HepG2 (cell line): Measurements from ENCODE around the gene KRTCAP2.

Experiments
- CEBPB ChIP-seq: IDR thresholded peaks from 2 replicates; pipeline ENCODE4 v1.6.1; 2011; ENCODE audit warnings: low read depth, low read length, improper control_type of control experiment, borderline replicate concordance
- CTCF ChIP-seq: sonication (generic); formaldehyde crosslinking; IDR thresholded peaks from 2 replicates; pipeline ENCODE4 v1.5.0; 2020; ENCODE audit warnings: mild to moderate bottlenecking, missing genetic modification reagents, moderate library complexity
- EP300 ChIP-seq, 3 experiments: sonication (generic) in 1 of 3; formaldehyde crosslinking in 1 of 3; IDR thresholded peaks; 2 replicates each; pipeline versions ENCODE4 v1.5.1 to v1.6.1; 2011 to 2020; ENCODE audit warnings: low read depth in 2 of 3, low read length in 2 of 3, borderline replicate concordance in 1 of 3, improper control_type of control experiment in 1 of 3, mild to moderate bottlenecking in 1 of 3, missing genetic modification reagents in 1 of 3, moderate library complexity in 1 of 3
- EZH2 ChIP-seq: conservative IDR thresholded peaks from 2 replicates; pipeline ENCODE4 v1.6.1; 2012; ENCODE audit warnings: mild to moderate bottlenecking, low read depth, low read length, moderate library complexity
- MXD1 ChIP-seq: sonication (generic); formaldehyde crosslinking; IDR thresholded peaks from 2 replicates; pipeline ENCODE4 v1.4.0; 2020; ENCODE audit warnings: mild to moderate bottlenecking, missing genetic modification reagents
- PCBP1 ChIP-seq: fragments of 200-400 bp; formaldehyde crosslinking; IDR thresholded peaks from 2 replicates; pipeline ENCODE4 v1.6.1; 2017; ENCODE audit warnings: mild to moderate bottlenecking, low read depth, low read length, borderline replicate concordance
- POLR2A ChIP-seq, 2 experiments: IDR thresholded peaks; 2 replicates each; pipeline ENCODE4 v1.6.1; 2011; ENCODE audit warnings: low read depth in 2 of 2, low read length in 2 of 2, mild to moderate bottlenecking in 1 of 2, moderate library complexity in 1 of 2; ENCODE audit not compliant: insufficient read depth in 1 of 2
- SALL2 ChIP-seq: sonication (generic); formaldehyde crosslinking; IDR thresholded peaks from 2 replicates; pipeline ENCODE4 v1.8.1; 2023; ENCODE audit warnings: mild to moderate bottlenecking, missing genetic modification reagents, inconsistent platforms
- SOX6 ChIP-seq, 2 experiments: fragments of 450-650 bp in 1 of 2; sonication (generic) in 1 of 2; formaldehyde crosslinking in 1 of 2; IDR thresholded peaks; 2 replicates each; pipeline versions ENCODE4 v1.4.0 to v1.6.1; 2017 to 2020; ENCODE audit warnings: antibody characterized with exemption in 1 of 2, mild to moderate bottlenecking in 1 of 2, missing genetic modification reagents in 1 of 2
- WIZ ChIP-seq: sonication (generic); formaldehyde crosslinking; IDR thresholded peaks from 2 replicates; pipeline ENCODE4 v1.5.1; 2020; ENCODE audit warnings: mild to moderate bottlenecking, missing genetic modification reagents
- ZFP41 ChIP-seq: sonication (generic); formaldehyde crosslinking; IDR thresholded peaks from 2 replicates; pipeline ENCODE4 v1.4.0; 2020; ENCODE audit warnings: mild to moderate bottlenecking, missing genetic modification reagents, borderline replicate concordance

- TF ChIP-seq POLR2A (IDR thresholded peaks at IDR 0.05; ENCODE audit: insufficient read depth in 1 of 2, low read depth in 2 of 2, low read length in 2 of 2) = no peak
- TF ChIP-seq CTCF (CRISPR knock-in tag) = no peak
- TF ChIP-seq EP300 (IDR thresholded peaks at IDR 0.05; ENCODE audit: low read depth in 2 of 2, low read length in 2 of 2) = no peak
- TF ChIP-seq EP300 (CRISPR knock-in tag; IDR thresholded peaks at IDR 0.05; ENCODE audit: borderline replicate concordance) = no peak
- TF ChIP-seq WIZ (CRISPR knock-in tag) = no peak
- TF ChIP-seq EZH2 = no peak
- no peak for TF ChIP-seq MXD1 (CRISPR knock-in tag)
- TF ChIP-seq CEBPB = no peak
- TF ChIP-seq ZFP41 = no peak
- no peak for TF ChIP-seq SALL2
- TF ChIP-seq PCBP1 = no peak
- no peak for TF ChIP-seq SOX6 (IDR thresholded peaks at IDR 0.05)
- no peak for TF ChIP-seq SOX6 (CRISPR knock-in tag; IDR thresholded peaks at IDR 0.05)
These were observed 14.1 kb downstream of the KRTCAP2 start for GRCh38 chr1:155158991-155159390.
